Fibroblast of lung (primary cell): ENCODE measurements around the gene MAPK6. TPM values are rescaled to one million over a fixed set of nuclear protein-coding genes. Genes with fewer than 3 reads are reported as not detected.

Experiments
- DNase-seq, 2 donors: peaks; one replicate each; pipeline versions ENCODE4 v3.0.0 to v3.0.0-alpha.2; 2010; ENCODE audit warnings: low read depth in 2 of 2
- H2AFZ ChIP-seq: 2 replicates; pipeline ENCODE4 v1.5.1; 2012; ENCODE audit warnings: low read length, control low read depth, inconsistent platforms
- H3K27ac ChIP-seq: 2 replicates; pipeline ENCODE4 v1.5.1; 2011; ENCODE audit warnings: low read length, control low read depth; ENCODE audit not compliant: insufficient read depth
- H3K27me3 ChIP-seq: 2 replicates; pipeline ENCODE4 v1.5.1; 2011; ENCODE audit warnings: mild to moderate bottlenecking, low read length; ENCODE audit not compliant: control insufficient read depth, insufficient read depth
- H3K36me3 ChIP-seq: 2 replicates; pipeline ENCODE4 v1.5.1; 2011; ENCODE audit warnings: low read length; ENCODE audit not compliant: control insufficient read depth, insufficient read depth
- H3K4me1 ChIP-seq: 2 replicates; pipeline ENCODE4 v1.5.1; 2011; ENCODE audit warnings: low read length; ENCODE audit not compliant: control insufficient read depth, insufficient read depth; ENCODE audit errors: extremely low read depth
- H3K4me2 ChIP-seq: 2 replicates; pipeline ENCODE4 v1.5.1; 2011; ENCODE audit warnings: low read length, control low read depth; ENCODE audit not compliant: insufficient read depth; ENCODE audit errors: extremely low read depth
- H3K4me3 ChIP-seq, 4 experiments: fragments of 200-600 bp in 1 of 4; sonication (generic) in 1 of 4; replicated peaks in 1 of 4; 2 replicates each; pipeline ENCODE4 v1.5.1; 2011 to 2016; ENCODE audit warnings: low read length in 4 of 4, low read depth in 3 of 4, mild to moderate bottlenecking in 3 of 4, control low read depth in 2 of 4, inconsistent platforms in 1 of 4, mixed read lengths in 1 of 4; ENCODE audit not compliant: insufficient read depth in 1 of 4; ENCODE audit errors: control extremely low read depth in 1 of 4
- H3K79me2 ChIP-seq: 2 replicates; pipeline ENCODE4 v1.5.1; 2012; ENCODE audit warnings: mild to moderate bottlenecking, low read length, inconsistent platforms; ENCODE audit not compliant: control insufficient read depth, insufficient read depth
- H3K9ac ChIP-seq: 2 replicates; pipeline ENCODE4 v1.5.1; 2011; ENCODE audit warnings: mild to moderate bottlenecking, low read length, control low read depth; ENCODE audit not compliant: insufficient read depth
- H3K9me3 ChIP-seq: 2 replicates; pipeline ENCODE4 v1.5.1; 2012; ENCODE audit warnings: low read depth, low read length; ENCODE audit not compliant: control insufficient read depth, insufficient read depth
- H4K20me1 ChIP-seq: 2 replicates; pipeline ENCODE4 v1.5.1; 2011; ENCODE audit warnings: low read length; ENCODE audit not compliant: control insufficient read depth, insufficient read depth; ENCODE audit errors: extremely low read depth
- CTCF ChIP-seq, 2 donors: IDR thresholded peaks in 1 of 2; conservative IDR thresholded peaks in 1 of 2; 1 replicate in 1 of 2; 2 replicates in 1 of 2; pipeline ENCODE4 v1.5.1; 2011 to 2012; ENCODE audit warnings: low read length in 2 of 2, control low read depth in 1 of 2, inconsistent platforms in 1 of 2, low read depth in 1 of 2, mild to moderate bottlenecking in 1 of 2
- EZH2 ChIP-seq: IDR thresholded peaks from 2 replicates; pipeline ENCODE4 v1.5.1; 2012; ENCODE audit warnings: low read length, control low read depth, mild to moderate bottlenecking; ENCODE audit errors: missing control alignments
- polyA plus RNA-seq, 2 donors: library from polyadenylated mRNA; depleted of rRNA in 1 of 2; stranded (reverse) in 1 of 2; unstranded in 1 of 2; fragments of >200 nt; gene quantifications; 2 replicates each; pipeline ENCODE4 v1.2.1, GENCODE V29; 2011 to 2012; ENCODE audit warnings: missing spikeins in 1 of 2
- total RNA-seq: library from RNA; depleted of rRNA; stranded (reverse); fragments of >200 nt; gene quantifications from 2 replicates; pipeline ENCODE4 v1.2.1, GENCODE V29; 2014

The MAPK6 gene
- total and polyA plus RNA-seq, 2 donors (not counting 1 experiment from before 2014, with no cell fraction given) = 45.5 to 62.1 TPM

- Histone ChIP-seq H3K4me1 (peaks cover 11% of the 10 kb centered on the region), H3K4me3 (peak overlapping the region in 2 of 4 experiments; percentile 61 to 90), H3K4me2 (peak overlapping the region; percentile 98), H2AFZ (no peak overlapping the region), H3K79me2 (peaks cover 30% of the 10 kb centered on the region), H4K20me1 (no peaks in the 10 kb centered on the region), H3K27me3 (no peaks in the 10 kb centered on the region), H3K9ac (no peak overlapping the region), H3K9me3 (no peaks in the 10 kb centered on the region), H3K27ac (peak overlapping the region; percentile 90), H3K36me3 (no peaks in the 10 kb centered on the region)
- peak; percentile 66 to 67 for DNase-seq
- TF ChIP-seq EZH2 = no peak
- TF ChIP-seq CTCF (conservative IDR thresholded peaks at IDR 0.05 in 1 of 2, IDR thresholded peaks at IDR 0.05 in 1 of 2; ENCODE audit: low read depth in 1 of 2, low read length in 2 of 2) = no peak
Measured at GRCh38 chr15:52018244-52018643, 775 bp upstream of the MAPK6 start.

GRCh38 chr15:52019394-52020220 is 588 bp downstream of the MAPK6 start:
- Histone ChIP-seq H3K9me3 (no peaks in the 10 kb centered on the region), H3K27me3 (no peaks in the 10 kb centered on the region), H4K20me1 (no peaks in the 10 kb centered on the region), H3K36me3 (no peaks in the 10 kb centered on the region), H3K4me1 (peaks cover 11% of the 10 kb centered on the region), H2AFZ (no peak overlapping the region), H3K4me2 (peak overlapping the region; percentile 55), H3K9ac (peak overlapping the region; percentile 93), H3K79me2 (peaks cover 44% of the 10 kb centered on the region), H3K27ac (peak overlapping the region; percentile 97), H3K4me3 (peak overlapping the region; percentile 58 to 90 (median 83))
- TF ChIP-seq CTCF (conservative IDR thresholded peaks at IDR 0.05 in 1 of 2, IDR thresholded peaks at IDR 0.05 in 1 of 2; ENCODE audit: low read depth in 1 of 2, low read length in 2 of 2) (no peak), EZH2 (no peak)
- DNase-seq = peak; percentile 82 to 92

GRCh38 chr15:52020221-52021085 is 1.4 kb downstream of the MAPK6 start:
- Histone ChIP-seq H3K4me3 (peak overlapping the region; percentile 58 to 90 (median 83)), H3K4me2 (peak overlapping the region; percentile 61), H2AFZ (no peak overlapping the region), H4K20me1 (no peaks in the 10 kb centered on the region), H3K27ac (peak overlapping the region; percentile 97), H3K27me3 (no peaks in the 10 kb centered on the region), H3K36me3 (no peaks in the 10 kb centered on the region), H3K4me1 (peaks cover 11% of the 10 kb centered on the region), H3K9me3 (no peaks in the 10 kb centered on the region), H3K9ac (peak overlapping the region; percentile 93), H3K79me2 (peaks cover 52% of the 10 kb centered on the region)
- peak; percentile 35 to 50 for DNase-seq
- TF ChIP-seq EZH2 (no peak), CTCF (conservative IDR thresholded peaks at IDR 0.05 in 1 of 2, IDR thresholded peaks at IDR 0.05 in 1 of 2; ENCODE audit: low read depth in 1 of 2, low read length in 2 of 2) (no peak)
